GM13977 (cell line): ENCODE measurements around the gene TMTC3.

ENCODE experiments used
- DNase-seq: peaks from one replicate; pipeline ENCODE4 v3.0.0; 2012; ENCODE audit warnings: low spot score
- CTCF ChIP-seq: IDR thresholded peaks from 2 replicates; pipeline ENCODE4 v1.5.1; 2012; ENCODE audit warnings: mild to moderate bottlenecking, control low read depth; ENCODE audit not compliant: insufficient read depth; ENCODE audit errors: extremely low read depth, missing control alignments
- in situ Hi-C: fragments of 300-500 bp; cut with MboI; formaldehyde crosslinking; loops from one replicate; pipeline ENCODE4 v1.12.0; 2022; ENCODE audit warnings: low sequenced_read_pairs, low pct_unique_long_range_greater_than_20kb, mixed read lengths, inconsistent platforms; ENCODE audit not compliant: unreplicated experiment

Gene TMTC3

GRCh38 chr12:88227871-88228270, 85.8 kb downstream of the TMTC3 start:
- in situ Hi-C loops = no loop called here
- TF ChIP-seq CTCF = no peak
- no peak for DNase-seq

DNA sequence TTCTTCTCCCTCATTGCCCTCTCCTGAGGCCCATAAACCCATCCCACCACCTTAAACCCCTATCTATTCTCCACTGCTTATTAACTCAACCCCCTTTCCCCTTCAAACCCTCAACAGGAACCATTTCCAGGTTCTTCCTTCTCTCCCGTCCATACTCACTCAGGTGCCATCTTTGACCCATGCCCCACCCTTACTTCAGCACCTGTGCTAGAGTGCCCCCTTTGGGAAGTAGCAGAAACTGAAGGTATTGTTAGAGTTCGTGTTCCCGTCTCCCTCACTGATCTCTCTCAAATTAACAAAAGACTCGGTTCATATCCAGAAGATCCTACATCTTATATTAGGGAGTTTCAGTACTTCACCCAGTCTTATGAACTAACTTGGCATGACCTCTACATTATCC, 86.6 kb downstream of the TMTC3 start:
- DNase-seq = no peak
- TF ChIP-seq CTCF = no peak
- in situ Hi-C loops = no loop called here

DNA sequence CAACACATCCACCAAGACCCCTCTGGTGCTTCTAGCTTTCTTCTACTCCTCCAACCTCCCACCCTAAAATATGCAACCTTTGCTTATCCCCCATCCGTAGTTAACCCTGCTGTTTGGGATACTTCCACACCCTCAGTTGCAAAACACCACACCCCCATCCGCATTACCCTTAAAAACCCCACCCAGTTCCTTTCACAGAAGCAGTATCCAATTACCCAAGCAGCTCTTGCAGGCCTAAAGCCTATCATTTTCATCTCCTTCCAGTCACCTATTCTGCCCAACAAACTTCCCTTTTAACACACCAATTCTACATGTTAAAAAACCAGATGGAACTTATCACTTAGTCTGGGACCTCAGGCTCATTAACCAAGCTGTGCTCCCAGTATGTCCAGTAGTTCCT, 88.2 kb downstream of the TMTC3 start:
- no peak for TF ChIP-seq CTCF

GRCh38 chr12:88235183-88235833, 93.2 kb downstream of the TMTC3 start:
- in situ Hi-C loops = no loop called here
- TF ChIP-seq CTCF = no peak
- no peak for DNase-seq

More for the DNA sequence above, 88.2 kb downstream of the TMTC3 start:
- in situ Hi-C loops = no loop called here
- DNase-seq = no peak

DNA sequence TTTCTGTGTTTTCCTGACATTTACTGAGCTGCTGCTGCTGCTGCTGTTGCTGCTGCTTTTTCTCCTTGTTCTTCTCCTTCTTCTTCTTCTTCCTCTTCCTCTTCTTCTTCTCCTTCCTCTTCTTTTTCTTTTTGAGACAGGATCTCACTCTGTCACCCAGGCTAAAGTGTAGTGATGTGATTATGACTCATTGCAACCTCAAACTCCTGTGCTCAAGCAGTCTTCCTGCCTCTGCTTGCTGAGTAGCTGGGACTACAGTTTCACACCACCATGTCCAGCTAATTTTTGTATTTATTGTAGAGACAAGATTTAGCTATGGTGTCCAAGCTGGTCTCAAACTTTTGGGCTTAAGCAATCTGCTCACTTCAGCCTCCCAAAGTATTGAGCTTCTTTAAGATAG, 95.8 kb downstream of the TMTC3 start:
- no peak for DNase-seq
- in situ Hi-C loops = no loop called here
- TF ChIP-seq CTCF = no peak

- in situ Hi-C loops = no loop called here
- TF ChIP-seq CTCF = no peak
- DNase-seq = no peak
These were observed 96.3 kb downstream of the TMTC3 start for GRCh38 chr12:88238406-88238805.
